Activated CD4-positive, alpha-beta memory T cell treated with anti-CD3 and anti-CD28 coated beads for 36 hours (primary cell): ENCODE measurements around the gene NEGR1. TPM values are rescaled to one million over a fixed set of nuclear protein-coding genes. Genes with fewer than 3 reads are reported as not detected.

Experiments used
- CTCF ChIA-PET: fragments of 350-600 bp; sonication (Branson Sonifier 250); formaldehyde crosslinking; loops from one replicate; lab custom pipeline; 2021; ENCODE audit warnings: antibody characterized with exemption, inconsistent platforms; lab: Charles Lee
- POLR2A ChIA-PET: fragments of 350-600 bp; sonication (Branson Sonifier 250); formaldehyde crosslinking; loops from one replicate; lab custom pipeline; 2021; ENCODE audit warnings: antibody characterized with exemption; lab: Charles Lee
- DNase-seq: peaks from one replicate; pipeline ENCODE4 v3.0.0-alpha.2; 2020
- H3K27ac Mint-ChIP-seq: one replicate; pipeline ENCODE4 v1.8.0; 2021; ENCODE audit warnings: mixed read lengths
- H3K27me3 Mint-ChIP-seq: one replicate; pipeline ENCODE4 v1.8.0; 2021; ENCODE audit warnings: mixed read lengths
- H3K36me3 Mint-ChIP-seq: one replicate; pipeline ENCODE4 v1.8.0; 2021; ENCODE audit warnings: mixed read lengths
- H3K4me1 Mint-ChIP-seq: one replicate; pipeline ENCODE4 v1.8.0; 2021; ENCODE audit warnings: low read depth, mixed read lengths
- H3K4me3 Mint-ChIP-seq: one replicate; pipeline ENCODE4 v1.8.0; 2021; ENCODE audit warnings: mild to moderate bottlenecking, mixed read lengths
- H3K9me3 Mint-ChIP-seq: one replicate; pipeline ENCODE4 v1.8.0; 2021; ENCODE audit warnings: mixed read lengths
- intact Hi-C: fragments of 100-400 bp; cut with micrococcal nuclease; formaldehyde crosslinking; loops from one replicate; pipeline ENCODE4 v1.15.1; 2023
- total RNA-seq, 2 experiments: library from RNA; stranded (reverse); gene quantifications; one replicate each; pipeline ENCODE4 v1.2.3, GENCODE V29; 2021

NEGR1 gene
- total RNA-seq, 2 experiments from 2014 or later, result not detected

- ChIA-PET POLR2A (no interaction called here), CTCF (no interaction called here)
- DNase-seq, result no peak
- H3K4me3 Mint-ChIP-seq, result no peak overlapping the region
- no peak overlapping the region for H3K27ac Mint-ChIP-seq
- intact Hi-C loops, result no loop called here
- H3K36me3 Mint-ChIP-seq, result no peaks in the 10 kb centered on the region
- H3K4me1 Mint-ChIP-seq, result no peaks in the 10 kb centered on the region
- H3K27me3 Mint-ChIP-seq, result no peaks in the 10 kb centered on the region
- H3K9me3 Mint-ChIP-seq, result peaks cover 2% of the 10 kb centered on the region
Measured at GRCh38 chr1:71565831-71566230, 716.5 kb downstream of the NEGR1 start.

DNA sequence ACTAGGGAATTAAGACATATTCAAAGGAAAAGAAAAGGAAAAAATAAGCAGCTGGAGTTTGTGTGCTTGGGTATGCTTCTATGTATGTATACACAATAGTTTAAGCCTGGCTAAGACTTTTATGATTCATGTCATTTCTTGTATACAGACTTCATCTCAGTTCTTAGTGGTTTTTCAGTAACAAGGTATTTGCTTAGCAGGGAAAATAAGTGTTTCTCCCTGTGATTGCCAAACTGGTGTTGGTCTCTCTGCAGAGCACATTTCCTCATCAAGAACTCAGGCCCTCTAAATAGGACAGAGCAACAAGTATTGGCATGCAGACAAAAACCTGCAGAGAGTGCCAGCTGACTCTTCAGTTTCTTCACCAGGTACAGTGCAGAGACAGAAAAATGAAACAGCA, 717.1 kb downstream of the NEGR1 start:
- H3K4me1 Mint-ChIP-seq, result no peaks in the 10 kb centered on the region
- ChIA-PET POLR2A (no interaction called here), CTCF (no interaction called here)
- intact Hi-C loops, result no loop called here
- no peak overlapping the region for H3K4me3 Mint-ChIP-seq
- H3K27ac Mint-ChIP-seq, result no peak overlapping the region
- no peak for DNase-seq
- no peaks in the 10 kb centered on the region for H3K36me3 Mint-ChIP-seq
- no peaks in the 10 kb centered on the region for H3K27me3 Mint-ChIP-seq
- peaks cover 2% of the 10 kb centered on the region for H3K9me3 Mint-ChIP-seq

- intact Hi-C loops, result no loop called here
- H3K36me3 Mint-ChIP-seq, result no peaks in the 10 kb centered on the region
- H3K9me3 Mint-ChIP-seq, result peaks cover 3% of the 10 kb centered on the region
- H3K27me3 Mint-ChIP-seq, result no peaks in the 10 kb centered on the region
- DNase-seq, result no peak
- CTCF ChIA-PET, result no interaction called here
- no peaks in the 10 kb centered on the region for H3K4me1 Mint-ChIP-seq
- POLR2A ChIA-PET, result no interaction called here
- H3K27ac Mint-ChIP-seq, result no peak overlapping the region
- H3K4me3 Mint-ChIP-seq, result no peak overlapping the region
Measured at GRCh38 chr1:71562298-71562697, 720.0 kb downstream of the NEGR1 start.

DNA sequence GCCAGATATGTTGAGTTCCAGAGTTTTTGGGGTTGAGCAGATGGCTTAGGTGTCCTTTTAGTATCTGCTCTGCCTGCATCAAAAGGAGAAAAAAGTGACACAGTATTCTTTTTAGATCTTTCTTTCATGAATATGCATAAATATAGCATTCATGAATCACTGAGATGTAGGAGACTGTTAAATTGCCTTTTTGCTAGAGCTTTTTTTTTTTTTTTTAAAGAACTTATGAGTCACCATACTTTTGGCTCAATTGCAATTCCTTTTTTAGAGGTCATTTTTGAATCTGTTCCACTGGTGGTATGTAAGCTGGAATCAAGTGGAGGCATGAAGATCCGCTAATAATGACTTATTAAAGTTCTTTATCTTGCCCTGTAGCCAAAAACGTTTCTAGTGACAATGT, 720.6 kb downstream of the NEGR1 start:
- Mint-ChIP-seq H3K36me3 (no peaks in the 10 kb centered on the region), H3K27me3 (no peaks in the 10 kb centered on the region), H3K9me3 (peaks cover 3% of the 10 kb centered on the region), H3K4me1 (no peaks in the 10 kb centered on the region), H3K4me3 (no peak overlapping the region), H3K27ac (no peak overlapping the region)
- ChIA-PET POLR2A (no interaction called here), CTCF (no interaction called here)
- DNase-seq, result no peak
- intact Hi-C loops, result no loop called here

DNA sequence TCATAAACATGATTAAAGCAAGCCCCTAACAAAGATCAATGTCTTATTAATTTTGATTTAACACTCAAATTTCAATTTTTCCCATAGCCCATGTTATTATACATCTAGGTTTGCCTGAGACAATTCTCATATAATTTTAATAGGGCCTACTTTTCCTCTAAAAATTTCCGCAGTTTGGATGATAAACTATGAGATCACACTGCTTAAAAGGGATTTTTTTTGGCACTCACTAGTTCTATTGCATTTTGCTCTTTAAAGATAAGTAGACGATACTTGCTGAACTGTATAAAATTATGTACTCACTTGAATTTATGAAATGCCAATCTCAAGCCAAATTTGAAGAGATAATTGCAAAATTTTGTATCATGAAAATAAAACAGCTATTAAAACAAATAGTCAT, 721.1 kb downstream of the NEGR1 start:
- DNase-seq, result no peak
- Mint-ChIP-seq H3K27ac (no peak overlapping the region), H3K36me3 (no peaks in the 10 kb centered on the region), H3K9me3 (peaks cover 3% of the 10 kb centered on the region), H3K4me3 (no peak overlapping the region), H3K27me3 (no peaks in the 10 kb centered on the region), H3K4me1 (no peaks in the 10 kb centered on the region)
- intact Hi-C loops, result no loop called here
- CTCF ChIA-PET, result no interaction called here
- POLR2A ChIA-PET, result no interaction called here

GRCh38 chr1:71559880-71560279, 722.5 kb downstream of the NEGR1 start:
- intact Hi-C loops, result no loop called here
- CTCF ChIA-PET, result no interaction called here
- POLR2A ChIA-PET, result no interaction called here
- Mint-ChIP-seq H3K4me1 (no peaks in the 10 kb centered on the region), H3K4me3 (no peak overlapping the region), H3K27me3 (no peaks in the 10 kb centered on the region), H3K27ac (no peak overlapping the region), H3K9me3 (peaks cover 3% of the 10 kb centered on the region), H3K36me3 (no peaks in the 10 kb centered on the region)
- DNase-seq, result no peak

GRCh38 chr1:71557138-71557537, 725.2 kb downstream of the NEGR1 start:
- Mint-ChIP-seq H3K27me3 (no peaks in the 10 kb centered on the region), H3K4me3 (no peak overlapping the region), H3K9me3 (peaks cover 2% of the 10 kb centered on the region), H3K27ac (no peak overlapping the region), H3K36me3 (no peaks in the 10 kb centered on the region), H3K4me1 (no peaks in the 10 kb centered on the region)
- ChIA-PET CTCF (no interaction called here), POLR2A (no interaction called here)
- intact Hi-C loops, result no loop called here
- DNase-seq, result no peak

- CTCF ChIA-PET, result no interaction called here
- Mint-ChIP-seq H3K4me1 (no peaks in the 10 kb centered on the region), H3K27ac (no peak overlapping the region), H3K4me3 (no peak overlapping the region), H3K9me3 (no peaks in the 10 kb centered on the region), H3K27me3 (no peaks in the 10 kb centered on the region), H3K36me3 (no peaks in the 10 kb centered on the region)
- intact Hi-C loops, result no loop called here
- DNase-seq, result no peak
- POLR2A ChIA-PET, result no interaction called here
Measured at GRCh38 chr1:71548398-71548890, 733.9 kb downstream of the NEGR1 start.

DNA sequence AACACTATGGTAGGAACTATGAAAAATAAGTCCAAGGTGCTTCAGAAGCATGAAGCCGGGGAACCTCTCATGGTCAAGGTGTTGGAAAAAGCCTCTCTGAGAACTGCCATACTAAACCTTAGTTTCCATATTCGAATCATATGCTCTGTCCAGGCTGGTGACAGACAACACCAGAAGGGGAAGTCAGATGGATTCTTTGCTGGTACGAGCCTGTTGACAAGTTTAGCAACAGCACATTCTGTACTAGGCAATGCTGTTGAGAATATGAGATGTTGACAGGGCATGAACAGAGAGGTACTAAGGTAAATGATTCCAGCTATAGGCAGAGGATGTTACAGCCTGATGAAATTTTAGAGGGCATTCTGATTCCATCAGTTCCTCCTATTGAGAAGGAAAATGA, 740.2 kb downstream of the NEGR1 start:
- Mint-ChIP-seq H3K36me3 (no peaks in the 10 kb centered on the region), H3K4me3 (no peak overlapping the region), H3K27ac (no peak overlapping the region), H3K4me1 (no peaks in the 10 kb centered on the region), H3K27me3 (no peaks in the 10 kb centered on the region), H3K9me3 (peaks cover 2% of the 10 kb centered on the region)
- ChIA-PET POLR2A (no interaction called here), CTCF (no interaction called here)
- DNase-seq, result no peak
- intact Hi-C loops, result no loop called here

DNA sequence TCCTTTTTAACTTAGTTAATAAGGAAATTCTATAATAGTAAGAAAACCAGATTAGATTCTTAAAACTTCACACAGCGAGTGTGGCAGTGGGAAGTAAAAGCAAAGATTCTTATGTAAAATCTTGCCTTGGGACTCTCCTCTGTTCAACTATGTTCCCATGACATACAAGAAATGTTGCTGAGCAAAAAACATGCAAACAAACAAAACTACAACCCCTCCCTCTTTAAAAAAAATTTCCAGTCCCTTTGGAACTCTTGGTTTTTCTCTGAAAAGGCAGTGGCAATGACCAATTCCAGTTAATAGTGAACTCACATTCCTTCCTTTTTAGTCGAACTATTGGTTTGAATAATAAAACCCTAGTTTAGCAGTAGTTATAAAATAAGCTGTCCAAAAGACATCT, 748.4 kb downstream of the NEGR1 start:
- Mint-ChIP-seq H3K27ac (no peak overlapping the region), H3K4me1 (no peaks in the 10 kb centered on the region), H3K27me3 (no peaks in the 10 kb centered on the region), H3K36me3 (no peaks in the 10 kb centered on the region), H3K4me3 (no peak overlapping the region), H3K9me3 (peaks cover 9% of the 10 kb centered on the region)
- ChIA-PET POLR2A (no interaction called here), CTCF (no interaction called here)
- intact Hi-C loops, result no loop called here
- DNase-seq, result no peak

- Mint-ChIP-seq H3K4me1 (no peaks in the 10 kb centered on the region), H3K27me3 (no peaks in the 10 kb centered on the region), H3K9me3 (peaks cover 9% of the 10 kb centered on the region), H3K27ac (no peak overlapping the region), H3K36me3 (no peaks in the 10 kb centered on the region), H3K4me3 (no peak overlapping the region)
- intact Hi-C loops, result no loop called here
- ChIA-PET POLR2A (no interaction called here), CTCF (no interaction called here)
- no peak for DNase-seq
Measured at GRCh38 chr1:71532343-71532742, 750.0 kb downstream of the NEGR1 start.

DNA sequence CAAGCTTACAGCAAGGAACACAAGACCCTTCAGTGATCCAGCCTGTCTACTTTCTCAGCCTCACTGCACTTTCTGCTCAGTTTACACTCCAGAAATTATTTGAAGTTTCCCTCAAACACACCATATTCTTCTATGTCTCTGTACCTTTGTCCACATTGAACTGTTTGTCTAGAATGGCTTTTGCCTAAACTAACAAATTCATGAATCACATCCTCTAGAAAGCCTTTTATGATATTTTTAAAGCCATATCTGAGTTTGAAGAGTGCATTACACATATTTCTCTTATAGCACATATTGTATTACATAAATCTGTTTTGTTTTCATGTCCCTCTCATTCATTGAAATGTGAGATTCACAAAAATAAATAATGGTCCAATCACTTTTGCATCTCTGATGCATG, 755.5 kb downstream of the NEGR1 start:
- no peaks in the 10 kb centered on the region for H3K27me3 Mint-ChIP-seq
- H3K27ac Mint-ChIP-seq, result no peak overlapping the region

DNA sequence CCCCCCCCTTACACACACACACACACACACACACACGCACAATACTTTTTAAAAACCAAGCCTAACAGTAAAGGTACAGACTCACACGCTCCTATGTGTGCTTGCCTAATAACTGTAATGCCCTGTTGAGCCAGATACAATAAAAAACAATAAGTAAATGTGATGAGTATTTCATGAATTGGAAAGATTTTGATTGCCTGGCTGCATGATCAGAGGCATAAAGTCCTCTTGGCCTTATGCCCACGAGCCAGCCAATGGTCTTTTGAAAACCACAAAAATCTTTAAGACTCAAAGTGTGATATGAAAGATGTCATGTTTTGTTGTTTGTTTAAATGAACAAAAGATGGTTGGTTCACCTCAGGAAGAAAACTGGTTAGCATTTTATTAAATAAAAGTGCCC, 759.6 kb downstream of the NEGR1 start:
- intact Hi-C loops, result no loop called here
- no peak for DNase-seq
- no peaks in the 10 kb centered on the region for H3K36me3 Mint-ChIP-seq

More for the DNA sequence above, 755.5 kb downstream of the NEGR1 start:
- intact Hi-C loops, result no loop called here
- no peaks in the 10 kb centered on the region for H3K36me3 Mint-ChIP-seq
- no peak overlapping the region for H3K4me3 Mint-ChIP-seq
- POLR2A ChIA-PET, result no interaction called here
- CTCF ChIA-PET, result no interaction called here
- DNase-seq, result no peak
- H3K4me1 Mint-ChIP-seq, result no peaks in the 10 kb centered on the region
- H3K9me3 Mint-ChIP-seq, result no peaks in the 10 kb centered on the region

More for the DNA sequence above, 759.6 kb downstream of the NEGR1 start:
- Mint-ChIP-seq H3K27me3 (no peaks in the 10 kb centered on the region), H3K27ac (no peak overlapping the region), H3K4me3 (no peak overlapping the region), H3K9me3 (no peaks in the 10 kb centered on the region), H3K4me1 (no peaks in the 10 kb centered on the region)
- CTCF ChIA-PET, result no interaction called here
- POLR2A ChIA-PET, result no interaction called here
